ENCODE measurements around the gene LRRC10.

DNA sequence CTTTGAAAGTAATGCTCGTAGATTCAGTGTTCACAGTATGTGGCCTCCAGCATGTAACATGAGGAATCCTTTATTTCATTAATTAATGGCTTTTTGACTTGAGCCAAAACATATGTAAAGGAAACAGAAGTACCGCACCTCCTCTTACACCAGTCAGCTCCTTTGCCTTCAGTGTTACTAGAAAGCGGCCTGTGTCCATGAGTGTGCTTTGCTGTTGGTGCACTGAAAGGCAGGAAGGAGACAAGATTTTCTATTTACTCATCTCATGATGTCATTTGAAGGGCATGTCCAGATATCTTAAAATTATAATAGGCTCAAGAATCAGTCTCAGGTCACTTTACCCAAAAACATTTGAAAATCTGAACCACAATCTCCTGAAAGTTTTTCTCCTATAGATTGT lies 35.4 kb downstream of the LRRC10 start:
- TF ChIP-seq POLR2A (IDR thresholded peaks at IDR 0.05) (no peak), CTCF (IDR thresholded peaks at IDR 0.05) (no peak)
